Measurements from ENCODE around the gene RFX7. TPM values are rescaled to one million over a fixed set of nuclear protein-coding genes. Genes with fewer than 3 reads are reported as not detected.

Gene RFX7
- total RNA-seq, 1 donor from 2014 or later: 57.2 TPM

DNA sequence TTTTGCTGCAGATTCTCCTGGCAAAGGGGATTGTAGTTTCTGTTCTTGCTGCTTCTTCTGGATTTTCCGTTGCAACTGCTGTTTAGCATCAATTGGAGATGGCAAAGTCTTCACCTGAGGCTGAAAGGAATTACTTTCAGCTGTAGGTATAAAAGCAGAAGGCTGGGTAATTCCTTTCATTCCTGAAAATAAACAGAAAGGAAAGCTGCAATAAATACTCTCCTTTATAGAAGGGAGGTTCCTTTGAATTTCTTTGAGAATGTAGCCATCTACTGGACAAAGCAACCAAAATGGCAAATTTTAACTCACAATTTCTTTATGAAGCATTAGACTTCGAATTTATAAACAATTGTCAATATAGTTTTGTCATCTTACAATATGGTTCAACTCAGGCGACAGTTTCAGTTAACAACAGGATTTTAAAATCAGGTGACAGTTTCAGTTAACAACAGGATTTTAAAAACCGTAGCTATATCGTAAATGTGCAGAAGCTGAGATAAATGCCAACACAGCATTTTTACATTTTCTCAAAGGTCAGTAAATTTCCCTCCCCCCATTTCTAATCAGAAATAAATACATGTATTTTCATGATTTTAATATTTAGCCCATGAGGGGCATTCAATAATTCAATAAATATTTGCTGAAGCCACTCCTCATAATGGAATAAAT is 145.3 kb downstream of the RFX7 start:
- Mint-ChIP-seq H3K4me1 (no peaks in the 10 kb centered on the region), H3K9me3 (no peaks in the 10 kb centered on the region), H3K27me3 (ENCODE audit: low read depth) (no peaks in the 10 kb centered on the region), H3K27ac (ENCODE audit: unreplicated experiment) (no peak overlapping the region), H3K4me3 (no peak overlapping the region), H3K36me3 (ENCODE audit: low read depth) (peaks cover 40% of the 10 kb centered on the region)
- DNase-seq (ENCODE audit: low read depth, low spot score): no peak
- TF ChIP-seq, protein P1, sequence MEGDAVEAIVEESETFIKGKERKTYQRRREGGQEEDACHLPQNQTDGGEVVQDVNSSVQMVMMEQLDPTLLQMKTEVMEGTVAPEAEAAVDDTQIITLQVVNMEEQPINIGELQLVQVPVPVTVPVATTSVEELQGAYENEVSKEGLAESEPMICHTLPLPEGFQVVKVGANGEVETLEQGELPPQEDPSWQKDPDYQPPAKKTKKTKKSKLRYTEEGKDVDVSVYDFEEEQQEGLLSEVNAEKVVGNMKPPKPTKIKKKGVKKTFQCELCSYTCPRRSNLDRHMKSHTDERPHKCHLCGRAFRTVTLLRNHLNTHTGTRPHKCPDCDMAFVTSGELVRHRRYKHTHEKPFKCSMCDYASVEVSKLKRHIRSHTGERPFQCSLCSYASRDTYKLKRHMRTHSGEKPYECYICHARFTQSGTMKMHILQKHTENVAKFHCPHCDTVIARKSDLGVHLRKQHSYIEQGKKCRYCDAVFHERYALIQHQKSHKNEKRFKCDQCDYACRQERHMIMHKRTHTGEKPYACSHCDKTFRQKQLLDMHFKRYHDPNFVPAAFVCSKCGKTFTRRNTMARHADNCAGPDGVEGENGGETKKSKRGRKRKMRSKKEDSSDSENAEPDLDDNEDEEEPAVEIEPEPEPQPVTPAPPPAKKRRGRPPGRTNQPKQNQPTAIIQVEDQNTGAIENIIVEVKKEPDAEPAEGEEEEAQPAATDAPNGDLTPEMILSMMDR (conservative IDR thresholded peaks at IDR 0.05): no peak

DNA sequence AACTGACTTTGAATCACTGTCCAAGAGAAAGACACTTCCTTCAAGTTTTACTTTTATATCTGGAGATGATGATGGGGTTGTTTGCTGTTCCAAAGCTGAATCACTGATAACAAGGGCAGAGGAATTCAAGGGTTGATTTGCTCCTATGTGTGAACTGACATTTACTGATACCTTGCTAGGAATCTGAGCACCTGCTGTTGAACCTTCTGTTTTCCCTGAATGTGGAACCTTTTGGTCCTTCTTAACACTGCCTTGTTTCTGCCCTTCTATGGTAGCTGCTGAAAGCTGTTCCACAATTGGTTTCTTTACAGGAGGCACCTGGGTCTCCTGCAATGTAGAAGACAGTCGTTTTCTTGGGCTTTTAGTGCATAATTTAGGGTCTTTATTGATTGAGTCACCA is 148.3 kb downstream of the RFX7 start:
- DNase-seq (ENCODE audit: low read depth, low spot score): no peak
- peaks cover 38% of the 10 kb centered on the region for H3K36me3 Mint-ChIP-seq (ENCODE audit: low read depth)
- H3K27me3 Mint-ChIP-seq (ENCODE audit: low read depth): no peaks in the 10 kb centered on the region
- H3K9me3 Mint-ChIP-seq: no peaks in the 10 kb centered on the region
- TF ChIP-seq, protein P1 (conservative IDR thresholded peaks at IDR 0.05): no peak
- no peak overlapping the region for H3K27ac Mint-ChIP-seq (ENCODE audit: unreplicated experiment)
- no peaks in the 10 kb centered on the region for H3K4me1 Mint-ChIP-seq
- H3K4me3 Mint-ChIP-seq: no peak overlapping the region

DNA sequence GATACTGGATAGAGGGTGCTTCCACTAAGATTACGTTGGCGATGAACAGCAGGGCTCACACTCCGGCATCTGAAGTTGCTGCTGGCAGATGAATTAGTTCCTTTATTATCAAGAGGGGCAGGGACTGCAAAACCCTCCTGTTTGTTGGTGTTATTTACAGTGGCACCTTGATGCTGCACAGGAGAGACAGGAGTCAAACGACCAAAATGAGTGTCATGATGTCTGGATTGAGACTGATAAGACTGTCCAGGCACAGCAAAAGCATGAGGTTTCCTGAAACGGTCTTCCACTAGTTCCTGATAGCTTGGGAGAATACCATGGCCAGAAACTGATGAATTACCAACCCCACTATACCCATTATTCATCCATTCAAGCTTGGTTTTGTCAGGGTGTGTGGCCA is 149.5 kb downstream of the RFX7 start:
- H3K9me3 Mint-ChIP-seq: no peaks in the 10 kb centered on the region
- H3K27me3 Mint-ChIP-seq (ENCODE audit: low read depth): no peaks in the 10 kb centered on the region
- no peak for DNase-seq (ENCODE audit: low read depth, low spot score)
- H3K4me1 Mint-ChIP-seq: no peaks in the 10 kb centered on the region
- TF ChIP-seq, protein P1 (conservative IDR thresholded peaks at IDR 0.05): no peak
- peaks cover 45% of the 10 kb centered on the region for H3K36me3 Mint-ChIP-seq (ENCODE audit: low read depth)
- H3K27ac Mint-ChIP-seq (ENCODE audit: unreplicated experiment): no peak overlapping the region
- H3K4me3 Mint-ChIP-seq: no peak overlapping the region

GRCh38 chr15:56088389-56088788 is 155.3 kb downstream of the RFX7 start:
- no peaks in the 10 kb centered on the region for H3K4me1 Mint-ChIP-seq
- no peaks in the 10 kb centered on the region for H3K9me3 Mint-ChIP-seq
- no peak for DNase-seq (ENCODE audit: low read depth, low spot score)
- TF ChIP-seq, protein P1 (conservative IDR thresholded peaks at IDR 0.05): no peak
- H3K36me3 Mint-ChIP-seq (ENCODE audit: low read depth): peaks cover 13% of the 10 kb centered on the region
- H3K4me3 Mint-ChIP-seq: no peak overlapping the region
- no peak overlapping the region for H3K27ac Mint-ChIP-seq (ENCODE audit: unreplicated experiment)
- no peaks in the 10 kb centered on the region for H3K27me3 Mint-ChIP-seq (ENCODE audit: low read depth)

DNA sequence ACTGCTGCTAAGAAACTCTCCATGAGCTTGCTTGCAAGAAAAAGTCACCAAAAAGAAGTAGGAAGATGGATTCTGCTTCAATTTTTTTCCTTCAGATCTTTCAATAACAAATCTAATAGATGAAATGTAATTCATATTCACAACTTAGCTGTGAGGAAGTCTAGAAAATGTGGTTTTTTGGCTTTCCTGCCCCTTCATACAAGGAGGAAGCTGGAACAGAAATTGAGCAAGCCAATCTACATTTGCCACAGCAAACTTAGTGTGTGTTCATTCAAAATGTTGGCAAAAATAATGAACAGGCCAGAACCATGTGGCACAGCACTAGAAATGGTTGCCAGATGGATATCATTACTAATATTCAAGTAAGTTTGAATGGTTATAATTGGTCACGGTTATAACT is 157.1 kb downstream of the RFX7 start:
- Mint-ChIP-seq H3K27ac (ENCODE audit: unreplicated experiment) (no peak overlapping the region), H3K27me3 (ENCODE audit: low read depth) (no peaks in the 10 kb centered on the region), H3K36me3 (ENCODE audit: low read depth) (peaks cover 10% of the 10 kb centered on the region), H3K9me3 (no peaks in the 10 kb centered on the region), H3K4me1 (no peaks in the 10 kb centered on the region), H3K4me3 (no peak overlapping the region)
- TF ChIP-seq, protein P1 (conservative IDR thresholded peaks at IDR 0.05): no peak
- no peak for DNase-seq (ENCODE audit: low read depth, low spot score)
